HG02870 (cell line): ENCODE data around the gene BARHL1.

Experiments used
- ATAC-seq: cut with Tn5 transposase; IDR thresholded peaks from one replicate; pipeline ENCODE4 v1.9.1; 2021; ENCODE audit warnings: mild to moderate bottlenecking, moderate library complexity; ENCODE audit not compliant: unreplicated experiment

The BARHL1 gene

GRCh38 chr9:132610661-132611060, 28.3 kb downstream of the BARHL1 start:
- ATAC-seq = no peak

GRCh38 chr9:132614324-132614723, 31.9 kb downstream of the BARHL1 start:
- ATAC-seq = no peak

- no peak for ATAC-seq
These were observed 33.4 kb downstream of the BARHL1 start for GRCh38 chr9:132615774-132616173.

- no peak for ATAC-seq
These were observed 34.3 kb downstream of the BARHL1 start for GRCh38 chr9:132616725-132617124.

GRCh38 chr9:132622159-132622558, 39.8 kb downstream of the BARHL1 start:
- no peak for ATAC-seq

GRCh38 chr9:132626285-132626684, 43.9 kb downstream of the BARHL1 start:
- ATAC-seq = no peak

GRCh38 chr9:132627106-132627505, 44.7 kb downstream of the BARHL1 start:
- no peak for ATAC-seq

GRCh38 chr9:132627594-132627993, 45.2 kb downstream of the BARHL1 start:
- no peak for ATAC-seq

GRCh38 chr9:132628746-132629145, 46.3 kb downstream of the BARHL1 start:
- ATAC-seq = no peak

- no peak for ATAC-seq
These were observed 47.7 kb downstream of the BARHL1 start for GRCh38 chr9:132630116-132630515.

- ATAC-seq = no peak
These were observed 48.4 kb downstream of the BARHL1 start for GRCh38 chr9:132630811-132631210.

GRCh38 chr9:132631280-132631679, 48.9 kb downstream of the BARHL1 start:
- no peak for ATAC-seq

- ATAC-seq = no peak
These were observed 49.3 kb downstream of the BARHL1 start for GRCh38 chr9:132631685-132632084.

GRCh38 chr9:132632413-132633129, 50.2 kb downstream of the BARHL1 start:
- no peak for ATAC-seq

GRCh38 chr9:132634327-132634726, 51.9 kb downstream of the BARHL1 start:
- ATAC-seq = no peak

GRCh38 chr9:132637351-132637750, 54.9 kb downstream of the BARHL1 start:
- ATAC-seq = no peak

GRCh38 chr9:132637801-132638200, 55.4 kb downstream of the BARHL1 start:
- ATAC-seq = no peak

GRCh38 chr9:132638240-132638639, 55.8 kb downstream of the BARHL1 start:
- ATAC-seq = no peak

- no peak for ATAC-seq
These were observed 56.9 kb downstream of the BARHL1 start for GRCh38 chr9:132639322-132639721.
